ENCODE data around the gene ARHGAP12. TPM values are rescaled to one million over a fixed set of nuclear protein-coding genes. Genes with fewer than 3 reads are reported as not detected.
"Not testable (repeated sequence)": the region's sequence is repeated elsewhere in the genome, so short reads cannot be mapped to it uniquely, and the experiment has no call there.

Gene ARHGAP12
- total RNA-seq, 1 donor from 2014 or later: 61.6 TPM

DNA sequence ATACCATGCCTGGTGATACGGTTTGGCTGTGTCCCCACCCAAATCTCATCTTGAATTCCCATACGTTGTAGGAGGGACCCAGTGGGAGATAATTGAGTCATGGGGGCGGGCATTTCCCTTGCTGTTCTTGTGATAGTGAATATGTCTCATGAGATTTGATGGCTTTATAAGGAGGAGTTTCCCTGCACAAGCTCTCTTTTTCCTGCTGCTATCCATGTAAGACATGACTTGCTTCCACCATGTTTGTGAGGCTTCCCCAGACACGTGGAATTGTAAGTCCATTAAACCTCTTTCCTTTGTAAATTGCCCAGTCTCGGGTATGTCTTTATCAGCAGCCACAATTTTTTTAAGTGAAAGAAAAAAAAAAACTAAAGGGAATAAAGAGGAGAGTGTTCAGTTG, 152.5 kb downstream of the ARHGAP12 start:
- H3K36me3 ChIP-seq (ENCODE audit: control insufficient read depth in 3 of 3, insufficient read depth in 3 of 3, low read length in 3 of 3): no peaks in the 10 kb centered on the region
- no peaks in the 10 kb centered on the region for H3K9me3 ChIP-seq (ENCODE audit: control insufficient read depth in 3 of 3, low read length in 3 of 3)
- peaks cover 9 to 27% (median 23%) of the 10 kb centered on the region in 3 donors for H3K4me1 ChIP-seq (ENCODE audit: control insufficient read depth in 3 of 3, insufficient read depth in 3 of 3, low read length in 3 of 3)
- no peak overlapping the region for H3K9ac ChIP-seq (ENCODE audit: low read depth in 1 of 3, low read length in 3 of 3)
- H3K27ac ChIP-seq (ENCODE audit: low read depth, low read length): no peak overlapping the region
- H3K4me3 ChIP-seq (ENCODE audit: low read length in 3 of 3): no peak overlapping the region
- no peaks in the 10 kb centered on the region for H3K27me3 ChIP-seq (ENCODE audit: control insufficient read depth in 3 of 3, insufficient read depth in 3 of 3, low read length in 3 of 3)

GRCh38 chr10:31774928-31775650, 153.5 kb downstream of the ARHGAP12 start:
- H3K4me3 ChIP-seq (ENCODE audit: low read length in 3 of 3): peak overlapping the region in 2 of 3 donors; percentile 45
- peaks cover 9 to 29% (median 28%) of the 10 kb centered on the region in 3 donors for H3K4me1 ChIP-seq (ENCODE audit: control insufficient read depth in 3 of 3, insufficient read depth in 3 of 3, low read length in 3 of 3)
- H3K9ac ChIP-seq (ENCODE audit: low read depth in 1 of 3, low read length in 3 of 3): peak overlapping the region; percentile 64 to 82 (median 71)
- no peaks in the 10 kb centered on the region for H3K36me3 ChIP-seq (ENCODE audit: control insufficient read depth in 3 of 3, insufficient read depth in 3 of 3, low read length in 3 of 3)
- H3K27me3 ChIP-seq (ENCODE audit: control insufficient read depth in 3 of 3, insufficient read depth in 3 of 3, low read length in 3 of 3): no peaks in the 10 kb centered on the region
- H3K27ac ChIP-seq (ENCODE audit: low read depth, low read length): peak overlapping the region; percentile 95
- no peaks in the 10 kb centered on the region for H3K9me3 ChIP-seq (ENCODE audit: control insufficient read depth in 3 of 3, low read length in 3 of 3)

DNA sequence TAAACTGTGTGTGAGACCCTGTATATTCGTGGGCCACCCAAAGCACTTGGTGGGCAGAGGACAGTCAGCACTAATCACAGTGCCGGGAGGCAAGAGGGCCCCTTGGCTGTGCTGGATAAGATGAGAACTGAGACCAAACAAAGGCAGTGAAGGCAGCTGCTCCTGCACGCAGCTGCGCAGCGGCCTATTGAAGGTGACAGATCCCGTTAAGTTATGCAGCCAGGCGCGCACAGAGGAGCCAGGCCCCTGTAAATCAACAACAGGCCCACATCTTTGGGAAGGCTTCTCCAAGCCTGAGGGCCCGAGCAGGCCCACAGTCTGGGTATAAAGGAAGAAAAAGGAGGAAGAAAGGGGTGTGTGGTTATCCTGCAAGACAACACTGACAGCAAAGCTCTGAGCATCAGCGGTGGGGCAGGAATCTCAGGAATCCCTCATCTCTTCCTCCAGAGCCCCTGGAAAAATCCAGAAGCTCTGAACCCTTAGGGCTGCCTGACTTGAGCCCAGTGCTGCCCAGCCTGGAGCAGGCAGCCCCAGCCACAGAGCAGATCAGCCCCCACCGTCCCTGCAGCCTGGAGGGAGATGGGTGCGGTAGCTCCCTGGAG, 154.2 kb downstream of the ARHGAP12 start:
- H3K9ac ChIP-seq (ENCODE audit: low read depth in 1 of 3, low read length in 3 of 3): peak overlapping the region; percentile 64 to 82 (median 71)
- no peaks in the 10 kb centered on the region for H3K27me3 ChIP-seq (ENCODE audit: control insufficient read depth in 3 of 3, insufficient read depth in 3 of 3, low read length in 3 of 3)
- H3K27ac ChIP-seq (ENCODE audit: low read depth, low read length): peak overlapping the region; percentile 95
- H3K4me3 ChIP-seq (ENCODE audit: low read length in 3 of 3): peak overlapping the region in 1 of 3 donors; percentile 45
- no peaks in the 10 kb centered on the region for H3K36me3 ChIP-seq (ENCODE audit: control insufficient read depth in 3 of 3, insufficient read depth in 3 of 3, low read length in 3 of 3)
- no peaks in the 10 kb centered on the region for H3K9me3 ChIP-seq (ENCODE audit: control insufficient read depth in 3 of 3, low read length in 3 of 3)
- peaks cover 9 to 29% (median 28%) of the 10 kb centered on the region in 3 donors for H3K4me1 ChIP-seq (ENCODE audit: control insufficient read depth in 3 of 3, insufficient read depth in 3 of 3, low read length in 3 of 3)

GRCh38 chr10:31773749-31774298, 154.8 kb downstream of the ARHGAP12 start:
- H3K9ac ChIP-seq (ENCODE audit: low read depth in 1 of 3, low read length in 3 of 3): peak overlapping the region in 2 of 3 donors; percentile 71 to 82
- peaks cover 9 to 29% (median 28%) of the 10 kb centered on the region in 3 donors for H3K4me1 ChIP-seq (ENCODE audit: control insufficient read depth in 3 of 3, insufficient read depth in 3 of 3, low read length in 3 of 3)
- no peaks in the 10 kb centered on the region for H3K36me3 ChIP-seq (ENCODE audit: control insufficient read depth in 3 of 3, insufficient read depth in 3 of 3, low read length in 3 of 3)
- H3K27ac ChIP-seq (ENCODE audit: low read depth, low read length): peak overlapping the region; percentile 95
- H3K27me3 ChIP-seq (ENCODE audit: control insufficient read depth in 3 of 3, insufficient read depth in 3 of 3, low read length in 3 of 3): no peaks in the 10 kb centered on the region
- H3K9me3 ChIP-seq (ENCODE audit: control insufficient read depth in 3 of 3, low read length in 3 of 3): no peaks in the 10 kb centered on the region
- H3K4me3 ChIP-seq (ENCODE audit: low read length in 3 of 3): peak overlapping the region in 1 of 3 donors; percentile 13

GRCh38 chr10:31771331-31771831, 157.2 kb downstream of the ARHGAP12 start:
- no peak overlapping the region for H3K4me3 ChIP-seq (ENCODE audit: low read length in 3 of 3)
- H3K4me1 ChIP-seq (ENCODE audit: control insufficient read depth in 3 of 3, insufficient read depth in 3 of 3, low read length in 3 of 3): peaks cover 9 to 32% (median 28%) of the 10 kb centered on the region in 3 donors
- no peaks in the 10 kb centered on the region for H3K27me3 ChIP-seq (ENCODE audit: control insufficient read depth in 3 of 3, insufficient read depth in 3 of 3, low read length in 3 of 3)
- H3K9ac ChIP-seq (ENCODE audit: low read depth in 1 of 3, low read length in 3 of 3): no peak overlapping the region
- H3K9me3 ChIP-seq (ENCODE audit: control insufficient read depth in 3 of 3, low read length in 3 of 3): no peaks in the 10 kb centered on the region
- H3K36me3 ChIP-seq (ENCODE audit: control insufficient read depth in 3 of 3, insufficient read depth in 3 of 3, low read length in 3 of 3): no peaks in the 10 kb centered on the region
- H3K27ac ChIP-seq (ENCODE audit: low read depth, low read length): no peak overlapping the region

DNA sequence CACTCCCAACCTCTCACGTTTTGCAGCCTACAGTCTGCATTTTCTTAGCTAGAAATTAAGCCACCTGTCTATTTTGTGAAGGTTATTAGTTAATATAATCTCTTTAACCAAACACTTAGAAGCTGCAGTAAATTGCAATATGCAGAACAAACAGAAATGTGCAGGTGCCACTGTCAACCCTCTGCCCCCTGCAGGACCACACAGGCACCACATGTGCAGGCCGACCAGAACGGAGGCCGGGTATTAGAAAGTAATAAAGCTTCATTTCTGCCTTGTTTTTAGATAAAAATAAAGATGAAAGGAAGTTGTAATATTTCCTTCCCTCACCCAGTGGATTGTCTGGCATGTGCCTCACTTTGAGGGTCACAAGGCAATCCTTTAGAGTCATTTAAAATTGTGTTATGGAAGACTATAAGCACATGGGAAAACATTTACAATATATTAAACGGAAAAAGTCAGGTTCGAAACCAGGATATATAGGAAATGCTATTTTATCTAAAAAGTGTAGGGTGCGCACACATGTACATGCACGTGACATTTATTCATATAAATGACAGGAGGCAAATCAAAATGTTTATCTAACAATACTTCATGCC, 158.2 kb downstream of the ARHGAP12 start:
- no peak overlapping the region for H3K27ac ChIP-seq (ENCODE audit: low read depth, low read length)
- H3K4me1 ChIP-seq (ENCODE audit: control insufficient read depth in 3 of 3, insufficient read depth in 3 of 3, low read length in 3 of 3): peaks cover 12 to 33% (median 26%) of the 10 kb centered on the region in 3 donors
- H3K9ac ChIP-seq (ENCODE audit: low read depth in 1 of 3, low read length in 3 of 3): no peak overlapping the region
- H3K27me3 ChIP-seq (ENCODE audit: control insufficient read depth in 3 of 3, insufficient read depth in 3 of 3, low read length in 3 of 3): no peaks in the 10 kb centered on the region
- no peak overlapping the region for H3K4me3 ChIP-seq (ENCODE audit: low read length in 3 of 3)
- no peaks in the 10 kb centered on the region for H3K36me3 ChIP-seq (ENCODE audit: control insufficient read depth in 3 of 3, insufficient read depth in 3 of 3, low read length in 3 of 3)
- H3K9me3 ChIP-seq (ENCODE audit: control insufficient read depth in 3 of 3, low read length in 3 of 3): no peaks in the 10 kb centered on the region

- H3K9me3 ChIP-seq (ENCODE audit: control insufficient read depth in 3 of 3, low read length in 3 of 3): no peaks in the 10 kb centered on the region
- no peaks in the 10 kb centered on the region for H3K36me3 ChIP-seq (ENCODE audit: control insufficient read depth in 3 of 3, insufficient read depth in 3 of 3, low read length in 3 of 3)
- no peak overlapping the region for H3K27ac ChIP-seq (ENCODE audit: low read depth, low read length)
- H3K9ac ChIP-seq (ENCODE audit: low read depth in 1 of 3, low read length in 3 of 3): no peak overlapping the region
- peaks cover 8 to 25% (median 20%) of the 10 kb centered on the region in 3 donors for H3K4me1 ChIP-seq (ENCODE audit: control insufficient read depth in 3 of 3, insufficient read depth in 3 of 3, low read length in 3 of 3)
- no peak overlapping the region for H3K4me3 ChIP-seq (ENCODE audit: low read length in 3 of 3)
- H3K27me3 ChIP-seq (ENCODE audit: control insufficient read depth in 3 of 3, insufficient read depth in 3 of 3, low read length in 3 of 3): no peaks in the 10 kb centered on the region
Measured at GRCh38 chr10:31769564-31769963, 159.1 kb downstream of the ARHGAP12 start.

DNA sequence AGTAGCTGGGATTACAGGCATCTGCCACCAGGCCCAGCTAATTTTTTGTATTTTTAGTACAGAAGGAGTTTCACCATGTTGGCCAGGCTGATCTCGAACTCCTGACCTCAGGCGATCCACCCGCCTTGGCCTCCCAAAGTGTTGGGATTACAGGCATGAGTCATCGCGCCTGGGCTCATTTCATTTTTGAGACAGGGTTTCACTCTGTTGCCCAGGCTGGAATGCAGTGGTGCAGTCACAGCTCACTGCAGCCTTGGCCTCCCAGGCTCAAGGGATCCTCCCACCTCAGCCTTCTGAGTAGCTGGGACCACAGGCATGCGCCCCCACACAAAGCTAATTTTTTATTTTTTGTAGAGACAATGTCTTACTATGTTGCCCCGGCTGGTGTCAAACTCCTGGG, 159.7 kb downstream of the ARHGAP12 start:
- H3K4me1 ChIP-seq (ENCODE audit: control insufficient read depth in 3 of 3, insufficient read depth in 3 of 3, low read length in 3 of 3): peaks cover 3 to 19% (median 14%) of the 10 kb centered on the region in 3 donors
- not testable (repeated sequence) for H3K9me3 ChIP-seq (ENCODE audit: control insufficient read depth in 3 of 3, low read length in 3 of 3); H3K36me3 ChIP-seq (ENCODE audit: control insufficient read depth in 3 of 3, insufficient read depth in 3 of 3, low read length in 3 of 3); H3K27ac ChIP-seq (ENCODE audit: low read depth, low read length); H3K27me3 ChIP-seq (ENCODE audit: control insufficient read depth in 3 of 3, insufficient read depth in 3 of 3, low read length in 3 of 3); H3K4me3 ChIP-seq (ENCODE audit: low read length in 3 of 3); H3K9ac ChIP-seq (ENCODE audit: low read depth in 1 of 3, low read length in 3 of 3)

GRCh38 chr10:31768467-31768866, 160.2 kb downstream of the ARHGAP12 start:
- no peak overlapping the region for H3K9ac ChIP-seq (ENCODE audit: low read depth in 1 of 3, low read length in 3 of 3)
- no peaks in the 10 kb centered on the region for H3K9me3 ChIP-seq (ENCODE audit: control insufficient read depth in 3 of 3, low read length in 3 of 3)
- H3K27me3 ChIP-seq (ENCODE audit: control insufficient read depth in 3 of 3, insufficient read depth in 3 of 3, low read length in 3 of 3): no peaks in the 10 kb centered on the region
- no peak overlapping the region for H3K27ac ChIP-seq (ENCODE audit: low read depth, low read length)
- H3K4me3 ChIP-seq (ENCODE audit: low read length in 3 of 3): no peak overlapping the region
- H3K36me3 ChIP-seq (ENCODE audit: control insufficient read depth in 3 of 3, insufficient read depth in 3 of 3, low read length in 3 of 3): no peaks in the 10 kb centered on the region
- H3K4me1 ChIP-seq (ENCODE audit: control insufficient read depth in 3 of 3, insufficient read depth in 3 of 3, low read length in 3 of 3): peaks cover 3 to 15% (median 9%) of the 10 kb centered on the region in 3 donors
